ENCODE measurements around the gene FCN3.

Gene FCN3

DNA sequence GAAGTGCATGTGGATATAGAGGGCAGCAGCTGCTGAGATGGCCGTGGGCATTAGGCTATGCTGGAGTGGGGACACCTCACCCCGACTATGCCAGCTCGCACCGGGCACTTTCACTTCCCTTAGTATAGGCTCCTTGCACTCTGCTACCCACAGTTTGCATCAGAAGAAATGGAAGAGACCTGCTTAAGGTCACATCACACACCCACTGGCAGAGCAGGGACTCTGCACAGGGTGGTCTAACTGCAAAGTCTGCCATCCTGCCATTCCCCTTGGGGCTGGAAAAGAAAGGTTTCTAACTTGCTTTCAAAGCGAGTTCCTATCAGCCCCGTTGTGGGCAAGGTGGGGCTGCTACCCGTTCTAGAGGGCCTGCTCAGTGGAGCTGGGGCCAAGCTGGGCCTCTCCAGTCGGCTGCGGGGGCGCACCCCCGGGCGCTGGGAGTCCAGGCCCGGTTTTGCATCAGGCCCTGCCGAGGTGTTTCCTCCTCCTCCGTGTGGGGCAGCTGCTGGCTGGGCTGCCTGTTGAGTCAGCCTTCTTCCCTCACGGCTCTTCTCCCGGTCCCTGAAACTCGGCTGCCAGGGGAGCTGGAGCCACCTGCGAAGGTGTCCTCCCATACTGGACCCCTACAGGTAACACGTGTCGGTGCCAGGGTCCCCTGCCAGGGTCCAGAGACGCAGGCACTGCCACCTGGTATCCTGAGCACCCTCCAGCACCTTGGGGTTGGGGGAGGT, 32.9 kb downstream of the FCN3 start, which contains the start of gene SYTL1:
Gene SYTL1 (plus strand): TSS at position 498 of the 728 bp plus-strand sequence. CDS start 3,313 bp downstream, outside the sequence.
- peak in 1 of 2 donors; percentile 42 for DNase-seq (ENCODE audit: low read depth in 2 of 2)

DNA sequence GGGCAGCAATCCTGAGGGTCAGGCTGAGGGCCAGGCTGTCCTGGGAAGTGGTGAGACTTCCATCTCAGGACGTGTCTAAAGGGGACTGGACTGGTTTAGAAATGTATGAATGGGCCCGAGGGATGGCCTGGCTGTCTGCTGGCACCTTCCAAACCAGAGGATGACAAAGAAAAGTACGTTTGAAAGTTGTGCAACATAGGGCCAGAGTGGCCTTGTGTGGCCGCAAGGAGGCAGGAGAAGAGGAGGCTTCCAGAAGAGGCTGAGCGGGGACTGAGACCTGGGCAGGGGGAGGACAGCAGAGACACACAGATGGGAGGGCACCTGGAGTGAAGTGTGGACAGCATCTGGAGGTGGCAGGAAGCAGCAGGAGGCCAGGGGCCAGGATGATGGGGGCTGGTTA, 35.4 kb downstream of the FCN3 start:
- no peak for DNase-seq (ENCODE audit: low read depth in 2 of 2)

DNA sequence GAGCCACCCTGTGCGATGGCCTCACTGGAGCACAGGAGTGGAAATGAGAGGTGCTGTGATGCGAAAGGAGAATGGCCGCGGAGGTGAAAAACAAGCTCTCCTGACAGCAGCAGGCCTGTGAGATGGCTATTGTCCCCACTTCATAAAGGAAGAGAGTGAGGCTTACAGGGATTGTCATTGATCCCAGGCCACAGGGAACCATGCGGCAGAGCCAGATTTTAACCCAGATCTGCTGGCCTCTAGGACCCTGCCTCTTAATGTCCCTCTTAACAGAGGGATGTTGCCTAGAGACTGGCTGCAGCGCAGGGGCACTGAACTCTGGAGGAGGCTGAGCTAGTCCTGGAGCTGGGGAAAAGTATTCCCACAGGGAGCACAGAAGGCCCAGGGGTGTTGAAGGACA, 35.9 kb downstream of the FCN3 start:
- DNase-seq (ENCODE audit: low read depth in 2 of 2), result no peak

DNA sequence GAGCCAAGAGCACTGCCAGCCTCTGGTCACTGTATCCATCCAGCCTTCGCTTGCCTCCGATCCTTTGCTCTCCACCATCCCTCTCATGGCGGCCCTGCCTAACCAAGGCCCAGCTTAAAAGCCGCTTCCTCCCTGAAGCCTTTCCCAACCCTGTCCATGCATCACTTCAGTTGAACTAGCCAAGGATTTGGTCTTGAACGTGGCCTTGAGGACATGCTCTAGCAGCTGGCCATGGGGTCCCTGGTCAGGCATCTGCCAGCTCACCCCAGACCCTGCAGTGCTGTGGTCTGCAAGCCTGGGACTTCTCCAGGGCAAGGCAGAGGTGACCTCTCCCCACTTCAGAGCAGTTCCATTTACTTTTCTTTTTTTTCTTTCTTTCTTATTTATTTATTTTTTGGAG, 37.9 kb downstream of the FCN3 start:
- no peak for DNase-seq (ENCODE audit: low read depth in 2 of 2)

DNA sequence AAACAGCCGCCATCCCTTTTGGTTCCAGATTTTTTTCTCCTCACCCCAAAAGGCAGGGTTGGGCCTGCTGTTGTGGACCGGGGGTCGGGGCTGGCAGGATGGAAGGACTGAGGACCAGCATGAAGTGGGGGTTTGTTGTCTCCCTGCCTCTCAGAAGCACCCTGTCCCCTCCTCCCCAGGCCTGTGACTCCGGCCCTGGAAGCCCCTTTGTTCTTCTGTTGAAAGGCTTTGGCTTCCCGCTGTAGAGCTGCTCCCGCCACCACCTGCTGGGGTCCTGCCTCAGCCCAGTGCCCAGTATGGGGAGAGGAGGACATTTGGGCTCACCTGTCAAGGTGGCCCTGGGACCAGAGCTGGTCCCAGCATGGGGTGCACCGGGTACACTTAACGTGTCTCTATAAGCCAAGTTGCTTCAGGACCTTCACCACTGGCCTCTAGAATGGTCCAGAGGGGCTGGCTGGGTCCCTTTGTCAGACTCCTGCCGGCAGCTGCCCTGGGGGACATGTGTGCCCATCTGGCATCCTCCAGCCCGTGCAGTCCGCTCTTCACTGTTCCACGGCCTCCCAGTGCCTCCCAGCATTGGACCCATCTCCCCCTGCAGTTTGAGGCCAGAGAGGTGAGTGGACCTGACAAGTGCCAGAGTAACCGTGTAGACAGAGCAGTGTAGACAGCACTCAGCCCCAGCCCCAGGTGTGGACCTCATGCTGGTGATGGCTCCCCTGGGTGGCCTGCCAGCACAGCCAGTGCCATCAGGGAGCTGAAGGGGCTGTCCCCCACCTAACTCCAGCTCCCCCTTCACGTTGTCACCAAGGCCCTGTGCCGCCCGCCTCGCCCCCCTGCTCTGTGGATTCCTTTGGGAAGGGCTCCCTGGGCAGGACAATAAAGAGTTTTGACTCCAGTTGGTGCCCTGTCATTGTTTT, 38.9 kb downstream of the FCN3 start:
- no peak for DNase-seq (ENCODE audit: low read depth in 2 of 2)

DNA sequence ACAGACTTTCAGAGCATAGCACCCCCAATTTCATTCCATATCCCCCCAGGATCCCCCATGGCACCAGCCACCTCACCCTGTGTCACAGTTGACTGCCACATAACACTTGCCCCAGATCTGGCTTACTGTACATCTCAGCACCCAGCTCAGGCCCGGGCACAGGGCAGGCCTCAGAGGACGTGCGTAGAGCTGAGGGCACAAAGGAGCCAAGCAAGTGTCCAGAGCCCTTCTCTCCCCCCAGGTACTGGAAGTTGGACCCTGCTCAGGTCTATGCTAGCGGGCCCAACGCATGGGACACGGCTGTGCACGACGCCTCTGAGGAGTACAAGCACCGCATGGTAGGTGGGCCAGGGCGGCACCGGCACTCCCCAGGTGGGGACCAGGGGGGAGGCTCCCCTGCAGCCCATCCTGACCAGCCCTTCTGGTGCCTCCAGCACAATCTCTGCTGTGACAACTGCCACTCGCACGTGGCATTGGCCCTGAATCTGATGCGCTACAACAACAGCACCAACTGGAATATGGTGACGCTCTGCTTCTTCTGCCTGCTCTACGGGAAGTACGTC, 40.8 kb downstream of the FCN3 start:
- no peak for DNase-seq (ENCODE audit: low read depth in 2 of 2)

DNA sequence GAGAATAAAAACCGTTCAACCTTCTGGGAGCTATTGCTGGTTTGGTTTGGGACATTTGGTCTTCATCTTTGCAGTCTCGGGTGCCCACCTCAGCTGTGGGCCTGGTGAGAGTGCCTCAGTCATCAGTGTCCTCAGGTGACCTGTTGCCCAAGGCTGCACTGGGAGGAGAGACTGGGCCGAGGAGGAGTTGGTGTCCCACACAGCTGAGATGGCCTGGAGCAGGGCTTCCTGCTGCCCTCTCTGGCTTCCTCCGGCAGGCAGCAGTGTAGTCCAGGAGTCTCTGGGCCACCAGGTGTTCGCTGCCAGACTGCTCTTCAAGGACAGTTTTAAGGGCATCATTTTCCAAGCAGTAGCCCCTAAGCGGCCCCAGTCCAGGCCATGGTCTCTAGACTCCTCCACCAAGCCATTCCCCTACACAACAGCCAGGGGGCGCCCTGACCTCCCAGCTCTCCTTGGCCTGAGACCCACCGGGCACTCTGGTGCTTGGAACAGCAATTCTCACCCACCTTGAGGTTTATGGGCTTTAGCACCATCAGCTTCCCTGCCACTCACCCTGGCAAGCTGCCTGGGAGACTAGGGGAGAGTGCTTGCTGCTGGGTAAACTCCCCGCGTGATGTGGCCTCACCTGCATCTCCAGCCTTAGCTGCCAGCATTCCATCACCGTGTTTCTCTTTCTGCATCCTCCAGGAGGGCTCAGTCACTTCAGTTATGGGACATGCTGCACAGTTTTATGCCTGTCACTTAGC, 41.9 kb downstream of the FCN3 start:
- peak in 1 of 2 donors; percentile 46 for DNase-seq (ENCODE audit: low read depth in 2 of 2)

DNA sequence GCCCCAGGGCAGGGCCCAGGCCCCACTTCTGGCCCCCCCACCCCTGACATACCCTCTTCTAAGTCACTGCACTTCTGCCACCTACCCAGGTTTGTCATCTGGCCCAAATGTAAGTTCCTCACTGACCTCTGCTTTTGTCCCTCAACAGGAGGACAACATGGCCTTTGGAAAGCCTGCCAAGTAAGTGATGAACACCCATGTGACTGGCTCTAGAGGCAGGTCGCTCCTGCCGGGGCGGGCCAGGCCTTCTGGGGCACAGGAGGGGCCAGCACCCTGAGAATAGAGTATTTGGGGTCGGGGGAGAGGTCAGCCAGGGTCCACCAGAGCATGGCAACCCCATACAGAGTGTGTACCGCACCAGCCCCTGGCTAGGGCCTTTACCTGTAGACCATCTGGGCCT, 42.7 kb downstream of the FCN3 start:
- DNase-seq (ENCODE audit: low read depth in 2 of 2), result no peak

DNA sequence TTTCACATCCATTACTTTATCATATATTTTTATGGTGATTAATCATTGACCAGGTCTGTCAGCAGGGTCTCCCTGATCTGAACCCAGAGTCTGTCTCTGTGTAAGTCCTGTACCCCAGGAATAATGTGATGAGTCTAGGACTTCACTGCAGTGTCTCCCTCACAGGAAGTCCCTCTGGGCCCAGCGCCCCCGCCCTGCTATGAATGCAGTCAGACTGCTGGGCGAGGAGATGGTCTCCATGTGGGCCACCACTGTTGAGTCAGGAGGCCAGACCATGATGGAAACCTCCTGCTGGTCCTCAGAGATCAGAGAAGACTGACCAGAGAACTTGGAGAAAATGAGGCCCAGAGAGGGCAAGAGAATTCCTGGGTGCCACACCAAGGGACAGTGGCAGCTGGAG, 43.2 kb downstream of the FCN3 start:
- no peak for DNase-seq (ENCODE audit: low read depth in 2 of 2)

DNA sequence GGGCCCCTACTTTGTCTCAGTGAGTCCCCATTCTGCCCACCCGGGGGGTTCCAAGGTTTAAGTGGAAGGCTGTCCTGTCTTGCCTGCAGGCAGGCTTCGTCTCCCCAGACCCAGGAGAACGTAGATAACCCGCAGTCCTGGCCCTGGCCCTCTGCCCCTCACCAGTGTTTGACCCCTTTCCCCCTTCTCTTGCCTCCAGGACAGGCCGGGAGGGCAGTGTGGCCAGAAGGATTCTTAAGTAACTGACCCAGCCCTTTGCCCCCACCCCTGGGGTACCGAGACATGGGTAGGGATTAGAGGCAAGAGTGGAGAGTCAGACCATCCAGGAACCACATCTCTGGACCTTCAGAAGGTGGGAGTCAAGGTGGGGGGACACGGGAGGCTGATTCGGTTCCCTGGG, 43.8 kb downstream of the FCN3 start:
- no peak for DNase-seq (ENCODE audit: low read depth in 2 of 2)

DNA sequence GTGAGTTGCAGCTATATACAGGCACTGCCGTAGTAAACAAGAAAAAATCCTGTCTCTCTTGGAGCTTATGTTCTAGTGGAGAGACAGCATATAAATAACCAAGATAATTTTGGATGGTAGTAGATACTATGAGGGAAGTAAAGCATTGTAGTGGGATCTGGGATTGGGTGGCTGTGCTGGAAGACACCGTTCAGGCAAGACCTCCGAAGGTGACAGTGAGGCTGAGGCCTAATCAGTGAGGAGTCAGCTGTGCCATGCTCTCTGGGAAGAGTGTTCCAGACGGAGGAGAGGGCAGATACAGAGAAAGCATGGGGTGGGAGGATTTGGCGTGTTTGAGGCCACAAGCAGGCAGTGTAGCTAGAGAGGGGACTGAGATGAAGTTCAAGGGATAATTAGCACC, 46.7 kb downstream of the FCN3 start:
- no peak for DNase-seq (ENCODE audit: low read depth in 2 of 2)

DNA sequence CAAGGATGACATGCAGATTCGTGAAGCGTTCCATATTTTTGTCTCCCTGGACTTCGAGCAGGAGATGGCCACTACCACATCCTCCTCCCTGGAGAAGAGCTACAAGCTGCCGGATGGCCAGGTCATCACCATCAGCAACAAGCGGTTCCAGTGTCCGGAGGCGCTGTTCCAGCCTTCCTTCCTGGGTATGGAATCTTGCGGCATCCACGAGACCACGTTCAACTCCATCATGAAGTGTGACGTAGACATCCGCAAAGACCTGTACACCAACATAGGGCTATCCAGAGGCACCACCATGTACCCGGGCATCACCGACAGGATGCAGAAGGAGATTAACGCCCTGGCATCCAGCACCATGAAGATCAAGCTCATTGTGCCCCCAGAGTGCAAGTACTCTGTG, 49.3 kb downstream of the FCN3 start:
- no peak for DNase-seq (ENCODE audit: low read depth in 2 of 2)

DNA sequence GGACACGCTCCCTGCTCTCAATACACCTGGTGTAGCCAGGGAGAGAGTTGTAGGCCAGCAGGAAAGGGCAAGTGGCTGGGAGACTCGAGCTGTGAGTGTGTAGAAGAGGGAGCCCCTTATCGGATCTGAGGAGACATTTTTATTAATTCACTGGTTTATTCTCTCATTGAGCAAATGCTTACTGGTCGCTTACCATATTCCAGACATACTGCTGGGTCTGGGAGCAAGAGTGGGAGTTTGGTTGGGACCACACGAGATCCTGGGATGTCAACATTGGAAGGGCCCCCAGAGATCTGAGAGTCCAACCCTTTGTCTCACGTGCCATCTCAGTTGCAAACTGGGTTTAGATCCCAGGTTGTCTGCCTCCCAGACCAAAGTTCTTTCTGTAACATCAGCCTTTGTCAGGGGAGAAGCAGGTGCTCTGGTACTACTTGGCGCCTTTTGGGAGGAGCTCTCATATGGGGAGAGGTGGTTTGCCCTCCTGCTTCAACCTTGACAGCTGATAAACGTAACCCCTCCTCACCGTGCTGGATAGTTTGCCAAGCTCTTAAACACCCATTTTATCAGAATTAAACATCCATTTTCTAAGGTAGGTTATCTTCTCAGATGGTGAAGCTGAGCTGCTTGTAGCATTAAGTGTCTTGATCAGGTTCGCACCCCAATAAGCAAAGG, 51.9 kb downstream of the FCN3 start:
- no peak for DNase-seq (ENCODE audit: low read depth in 2 of 2)

DNA sequence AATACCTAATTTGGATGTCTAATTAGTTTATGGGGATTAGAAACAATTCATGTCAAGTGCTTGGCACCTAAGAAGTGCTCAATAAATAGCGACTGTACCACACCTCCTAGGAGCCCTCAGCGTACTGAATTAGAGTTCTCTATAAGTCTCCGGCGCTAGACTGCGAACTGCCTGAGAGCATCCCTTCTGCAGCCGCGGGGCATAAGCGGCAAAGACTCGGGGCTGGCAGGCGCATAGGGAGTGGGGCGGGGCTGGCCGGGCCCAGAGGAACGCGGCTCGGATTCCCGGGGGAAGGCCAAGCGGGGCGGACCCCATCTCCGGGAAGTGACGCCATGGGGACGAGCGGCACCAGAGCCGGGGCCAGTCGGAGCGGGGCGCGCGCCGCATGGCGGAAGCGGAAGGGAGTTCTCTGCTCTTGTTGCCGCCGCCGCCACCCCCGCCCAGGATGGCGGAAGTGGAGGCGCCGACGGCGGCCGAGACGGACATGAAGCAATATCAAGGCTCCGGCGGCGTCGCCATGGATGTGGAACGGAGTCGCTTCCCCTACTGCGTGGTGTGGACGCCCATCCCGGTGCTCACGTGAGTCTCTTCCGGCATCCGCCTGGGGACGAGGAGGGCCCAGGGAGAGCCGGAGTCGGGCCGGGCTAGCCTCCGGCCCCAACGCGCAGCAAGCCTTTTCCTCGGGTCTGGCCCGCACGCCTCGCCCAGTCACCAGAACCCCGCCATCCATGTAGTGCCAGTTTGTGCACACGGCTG, 52.6 kb downstream of the FCN3 start, which contains the start of gene TMEM222:
Gene TMEM222 (plus strand): TSS at position 351 of the 756 bp plus-strand sequence. CDS start 35 bp downstream, at position 386.
- DNase-seq (ENCODE audit: low read depth in 2 of 2), result peak; percentile 94 to 95

Data from stimulated activated CD4-positive, alpha-beta T cell treated with anti-CD3 and anti-CD28 coated beads, Interleukin-1b, Interleukin-23, amount 100 ng/mL, for 4 hours (primary cell).